K562 (cell line): ENCODE data around the gene ZBTB46. TPM values are rescaled to one million over a fixed set of nuclear protein-coding genes. Genes with fewer than 3 reads are reported as not detected.

Source experiments
- ATAC-seq: fragments of 200-7000 bp; cut with Tn5 transposase; 3 replicates; pipeline ENCODE4 v1.9.1; 2020; ENCODE audit warnings: moderate library complexity
- BruUV-seq: library from RNA; stranded (reverse); fragments of 400-500 nt; replicated peaks from 2 replicates; lab custom pipeline; 2021; lab: Mats Ljungman, UMichigan
- CTCF ChIA-PET: fragments of 300-600 bp; formaldehyde crosslinking; extraction: SDS; loops from one replicate; lab custom pipeline; 2021; ENCODE audit warnings: low intra/inter-chr PET ratio; lab: Yijun Ruan, JAX
- POLR2A ChIA-PET: fragments of 300-600, 350-650 bp; sonication (Branson Sonifier 250); formaldehyde crosslinking; extraction: SDS; loops from one replicate; lab custom pipeline; 2021; ENCODE audit warnings: antibody characterized with exemption, inconsistent platforms; lab: Yijun Ruan, JAX
- DNase-seq, 4 experiments: peaks; one replicate each; pipeline versions ENCODE4 v3.0.0 to v3.0.0-alpha.2; 2011 to 2018; ENCODE audit warnings: low spot score in 3 of 4, mixed read lengths in 3 of 4; ENCODE audit errors: extremely low read depth in 1 of 4
- FAIRE-seq: peaks from 2 replicates; lab custom pipeline; 2011; peaks lifted over from hg19 to GRCh38; lab: Jason Lieb, UNC
- H2AFZ ChIP-seq: 2 replicates; pipeline ENCODE4 v1.6.0; 2011; ENCODE audit warnings: low read depth, low read length, control low read depth, inconsistent platforms
- H3K27ac ChIP-seq: fragments of 200-600 bp; 3 replicates; pipeline ENCODE4 v1.8.0; 2011; ENCODE audit warnings: low read depth, mild to moderate bottlenecking, control low read depth, inconsistent platforms, low read length, moderate library complexity, mixed read lengths; ENCODE audit errors: extremely low read depth
- H3K27me3 ChIP-seq, 2 experiments: fragments of 300-600 bp in 1 of 2; 2 replicates in 1 of 2; 3 replicates in 1 of 2; pipeline versions ENCODE4 v1.6.0 to v1.8.0; 2011; ENCODE audit warnings: inconsistent platforms in 2 of 2, low read length in 2 of 2, mild to moderate bottlenecking in 1 of 2, mixed read lengths in 1 of 2, moderate library complexity in 1 of 2; ENCODE audit not compliant: control insufficient read depth in 2 of 2, insufficient read depth in 2 of 2
- H3K36me3 ChIP-seq: fragments of 300-600 bp; 3 replicates; pipeline ENCODE4 v1.8.0; 2011; ENCODE audit warnings: mild to moderate bottlenecking, low read length, inconsistent platforms; ENCODE audit not compliant: control insufficient read depth, insufficient read depth
- H3K4me1 ChIP-seq, 2 experiments: fragments of 200-600 bp in 1 of 2; replicated peaks in 1 of 2; 2 replicates in 1 of 2; 3 replicates in 1 of 2; pipeline versions ENCODE4 v1.5.1 to v1.8.0; 2011; ENCODE audit warnings: inconsistent platforms in 2 of 2, low read length in 2 of 2, mild to moderate bottlenecking in 1 of 2, mixed read lengths in 1 of 2, moderate library complexity in 1 of 2; ENCODE audit not compliant: control insufficient read depth in 2 of 2, insufficient read depth in 2 of 2
- H3K4me2 ChIP-seq: 2 replicates; pipeline ENCODE4 v1.6.1; 2011; ENCODE audit warnings: low read length, control low read depth, inconsistent platforms, mixed read lengths; ENCODE audit not compliant: insufficient read depth
- H3K4me3 ChIP-seq: fragments of 200-600 bp; sonication (generic), shearing (Covaris generic); 2 replicates; pipeline ENCODE4 v1.5.1; 2016; ENCODE audit warnings: control low read depth, inconsistent platforms
- H3K79me2 ChIP-seq: fragments of 200-600 bp; 3 replicates; pipeline ENCODE4 v1.8.0; 2011; ENCODE audit warnings: low read length, inconsistent platforms; ENCODE audit not compliant: control insufficient read depth, insufficient read depth
- H3K9ac ChIP-seq, 2 experiments: 2 replicates each; pipeline versions ENCODE4 v1.6.0 to v1.6.1; 2011; ENCODE audit warnings: low read depth in 2 of 2, low read length in 2 of 2, control low read depth in 1 of 2, inconsistent platforms in 1 of 2, mild to moderate bottlenecking in 1 of 2, mixed read lengths in 1 of 2; ENCODE audit not compliant: insufficient read depth in 1 of 2
- H3K9me1 ChIP-seq: one replicate; pipeline ENCODE4 v1.6.0; 2011; ENCODE audit warnings: inconsistent platforms, mild to moderate bottlenecking, low read length, moderate library complexity; ENCODE audit not compliant: control insufficient read depth, insufficient read depth
- H3K9me3 ChIP-seq: replicated peaks from 2 replicates; pipeline ENCODE4 v1.5.1; 2011; ENCODE audit warnings: low read depth, low read length, inconsistent platforms; ENCODE audit not compliant: control insufficient read depth, insufficient read depth
- H4K20me1 ChIP-seq: replicated peaks from 2 replicates; pipeline ENCODE4 v1.6.1; 2011; ENCODE audit warnings: low read length, inconsistent platforms, mixed read lengths; ENCODE audit not compliant: control insufficient read depth, insufficient read depth
- DDX20 ChIP-seq: fragments of 450-650 bp; IDR thresholded peaks from 2 replicates; pipeline ENCODE4 v1.6.1; 2016; ENCODE audit warnings: missing genetic modification characterization, low read depth, mild to moderate bottlenecking, missing compliant biosample characterization, moderate library complexity
- POLR2AphosphoS2 ChIP-seq: IDR thresholded peaks from 2 replicates; pipeline ENCODE4 v1.6.1; 2012; ENCODE audit warnings: low read length, improper control_type of control experiment
- POLR2G ChIP-seq: fragments of 200-400 bp; formaldehyde crosslinking; IDR thresholded peaks from 2 replicates; pipeline ENCODE4 v1.6.1; 2017; ENCODE audit warnings: low read depth, mild to moderate bottlenecking, antibody characterized with exemption, low read length, moderate library complexity
- RBFOX2 ChIP-seq: fragments of 200-400 bp; formaldehyde crosslinking; IDR thresholded peaks from 2 replicates; pipeline ENCODE4 v1.6.1; 2017; ENCODE audit warnings: low read depth, mild to moderate bottlenecking, low read length, moderate library complexity
- WGBS: fragments of 100-300 bp; shearing (Covaris generic); methylation state at CpG from one replicate; pipeline ENCODE4 v1.1.6; 2016; ENCODE audit warnings: low coverage, mixed read lengths; ENCODE audit not compliant: insufficient coverage; ENCODE audit errors: missing lambda C conversion rate; 5-methylcytosine and 5-hydroxymethylcytosine counted together
- in situ Hi-C: fragments of 300-500 bp; cut with MboI; formaldehyde crosslinking; loops from 4 replicates; pipeline ENCODE4 v1.15.0; 2018; ENCODE audit warnings: inconsistent platforms, mixed read lengths
- intact Hi-C: fragments of 100-400 bp; cut with micrococcal nuclease; formaldehyde crosslinking; loops from 2 replicates; pipeline ENCODE4 v1.14.2; 2022
- polyA plus RNA-seq, 8 experiments: library from polyadenylated mRNA; depleted of rRNA in 4 of 8; stranded (reverse) in 5 of 8; unstranded in 3 of 8; fragments of >200 nt; fragmentation: Nextera tagmentation in 2 of 8; fragmentation: Illumina TruSeq in 1 of 8; extraction: Ambion mirVana in 2 of 8; extraction: Trizol in 1 of 8; gene quantifications; 2 replicates each; pipeline versions ENCODE4 v1.2.1 to v1.2.3, GENCODE V29; 2011 to 2014; ENCODE audit warnings: inconsistent platforms in 1 of 8, missing spikeins in 1 of 8
- total RNA-seq, 7 experiments: library from RNA; depleted of rRNA in 6 of 7; stranded (reverse); fragments of >200 nt in 6 of 7; fragmentation: Illumina TruSeq in 2 of 7; extraction: Trizol in 2 of 7; gene quantifications; 2 replicates each; pipeline versions ENCODE4 v1.2.1 to v1.2.3, GENCODE V29; 2011 to 2021; ENCODE audit warnings: low replicate concordance in 1 of 7
- TF ChIP-seq, protein P1 (sequence below): fragments of 250-450 bp; sonication (Bioruptor Pico); IDR thresholded peaks from 2 replicates; pipeline ENCODE4 v1.5.0; 2020; ENCODE audit warnings: mild to moderate bottlenecking

The ZBTB46 gene
- total and polyA plus RNA-seq, 9 of the 15 experiments (the other 6 are each of a cell fraction or from before 2014, with no cell fraction given), result 0.29 to 4.1 (median 1.1) TPM

DNA sequence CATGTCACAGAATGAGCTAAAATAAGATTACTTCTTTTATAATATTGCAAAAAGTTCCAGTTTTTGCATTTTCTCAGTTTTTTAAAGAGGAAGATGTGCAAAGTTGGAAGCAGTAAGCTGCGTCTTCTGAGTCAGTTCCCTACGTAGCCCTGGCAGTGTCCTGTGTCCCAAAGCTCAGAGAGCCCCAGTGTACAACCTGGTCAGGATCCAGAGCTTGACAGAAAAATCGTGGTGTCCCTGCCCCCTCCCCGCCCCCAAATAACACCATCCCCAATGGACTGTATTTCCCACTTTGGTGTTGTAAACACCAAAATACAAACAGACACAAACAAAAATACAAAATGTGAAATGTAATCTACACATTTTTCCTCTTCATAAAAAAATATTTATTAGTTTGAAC, 86.9 kb downstream of the ZBTB46 start:
- DNase-seq (no peak), FAIRE-seq (no peak), ATAC-seq (no peak)
- no peak overlapping the region for H3K9ac ChIP-seq
- H3K27me3 ChIP-seq, result no peaks in the 10 kb centered on the region
- H3K4me1 ChIP-seq, result peaks cover 8 to 74% of the 10 kb centered on the region in 2 experiments
- no peaks in the 10 kb centered on the region for H3K9me3 ChIP-seq
- no peak overlapping the region for H2AFZ ChIP-seq
- no TSS peak for BruUV-seq
- H4K20me1 ChIP-seq, result no peaks in the 10 kb centered on the region; the same call in 1 of the 2 replicates
- H3K9me1 ChIP-seq, result no peaks in the 10 kb centered on the region
- no peak overlapping the region for H3K4me2 ChIP-seq
- H3K36me3 ChIP-seq, result peaks cover 31% of the 10 kb centered on the region; the same call in 1 of the 3 replicates
- no peak overlapping the region for H3K4me3 ChIP-seq
- CTCF ChIA-PET, result no interaction called here
- peak overlapping the region; percentile 39; the same call in 1 of the 3 replicates for H3K27ac ChIP-seq
- TF ChIP-seq POLR2AphosphoS2 (0 out of 2 replicates have a peak, but pooled peaks have one; percentile 56), DDX20 (tag) (no peak)
- POLR2A ChIA-PET, result interaction anchor here (0.7 to 2.2 kb wide), 3 partner anchors 11 to 204 kb away, joined by 3 to 7 read pairs (median 4); partner anchors contain the start of genes ARFRP1 and ZGPAT
- peaks cover 16% of the 10 kb centered on the region for H3K79me2 ChIP-seq
- in situ Hi-C loops (no loop called here), intact Hi-C loops (no loop called here)
- 69% methylated on average over 4 of the region's 4 CpGs for WGBS

DNA sequence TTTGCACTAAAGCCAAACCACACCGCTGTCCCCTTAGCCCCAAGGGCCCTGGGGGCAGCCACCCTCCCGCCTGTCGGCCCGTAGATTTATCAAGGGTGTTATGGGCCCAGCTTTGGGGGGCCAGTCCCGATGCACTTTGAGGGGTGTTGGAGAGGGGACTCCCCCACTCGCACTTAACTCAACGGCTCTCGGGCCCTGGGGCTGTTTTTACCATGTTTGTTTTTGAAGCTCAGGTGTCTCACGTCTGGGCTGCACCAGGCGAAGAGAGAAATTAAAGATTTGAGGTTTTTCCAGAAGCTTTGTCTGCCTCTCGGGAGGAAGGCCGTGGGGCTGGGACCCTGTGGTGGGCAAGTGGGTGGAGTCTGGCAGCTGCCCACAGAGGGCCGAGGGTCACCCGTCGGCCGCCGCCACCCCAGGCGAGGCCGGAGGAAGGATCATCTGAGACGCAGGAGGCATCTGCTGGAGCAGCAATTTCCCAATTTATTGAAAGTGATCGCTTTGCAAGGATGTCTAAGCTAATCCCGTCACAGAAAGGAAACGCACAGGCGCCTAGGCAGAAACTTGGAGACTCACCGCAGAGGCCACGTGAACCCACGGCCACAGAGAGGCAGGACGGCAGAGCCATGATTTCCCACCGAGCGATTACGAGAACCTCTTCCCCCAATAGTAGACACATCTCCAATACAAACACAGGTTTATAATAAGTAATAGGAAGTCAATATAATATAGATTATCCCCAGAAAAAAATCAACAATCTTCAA, 87.7 kb downstream of the ZBTB46 start:
- H3K4me1 ChIP-seq, result peaks cover 11 to 79% of the 10 kb centered on the region in 2 experiments
- no TSS peak for BruUV-seq
- CTCF ChIA-PET, result no interaction called here
- DNase-seq (no peak), FAIRE-seq (no peak), ATAC-seq (no peak)
- H3K27me3 ChIP-seq, result no peaks in the 10 kb centered on the region
- H4K20me1 ChIP-seq, result no peaks in the 10 kb centered on the region; the same call in 1 of the 2 replicates
- no peaks in the 10 kb centered on the region for H3K9me3 ChIP-seq
- intact Hi-C loops, result no loop called here
- POLR2A ChIA-PET, result interaction anchor here (0.7 to 2.2 kb wide), 5 partner anchors 12 to 240 kb away, joined by 3 to 7 read pairs (median 4); partner anchors contain the start of genes ARFRP1 and ZGPAT
- no peaks in the 10 kb centered on the region for H3K9me1 ChIP-seq
- TF ChIP-seq RBFOX2 (0 out of 2 replicates have a peak, but pooled peaks have one; percentile 30), POLR2G (peak; percentile 35; the same call in 1 of the 2 replicates)
- TF ChIP-seq, protein P1, sequence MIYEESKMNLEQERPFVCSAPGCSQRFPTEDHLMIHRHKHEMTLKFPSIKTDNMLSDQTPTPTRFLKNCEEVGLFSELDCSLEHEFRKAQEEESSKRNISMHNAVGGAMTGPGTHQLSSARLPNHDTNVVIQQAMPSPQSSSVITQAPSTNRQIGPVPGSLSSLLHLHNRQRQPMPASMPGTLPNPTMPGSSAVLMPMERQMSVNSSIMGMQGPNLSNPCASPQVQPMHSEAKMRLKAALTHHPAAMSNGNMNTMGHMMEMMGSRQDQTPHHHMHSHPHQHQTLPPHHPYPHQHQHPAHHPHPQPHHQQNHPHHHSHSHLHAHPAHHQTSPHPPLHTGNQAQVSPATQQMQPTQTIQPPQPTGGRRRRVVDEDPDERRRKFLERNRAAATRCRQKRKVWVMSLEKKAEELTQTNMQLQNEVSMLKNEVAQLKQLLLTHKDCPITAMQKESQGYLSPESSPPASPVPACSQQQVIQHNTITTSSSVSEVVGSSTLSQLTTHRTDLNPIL (CRISPR knock-in tag), result no peak
- H3K27ac ChIP-seq, result no peak overlapping the region
- no peak overlapping the region for H3K4me2 ChIP-seq
- peaks cover 16% of the 10 kb centered on the region for H3K79me2 ChIP-seq
- peaks cover 33% of the 10 kb centered on the region; the same call in 1 of the 3 replicates for H3K36me3 ChIP-seq
- 93% methylated on average over 25 of the region's 31 CpGs for WGBS
- in situ Hi-C loops, result no loop called here
- no peak overlapping the region for H2AFZ ChIP-seq
- H3K9ac ChIP-seq, result no peak overlapping the region; a peak in 1 of 4 replicates
- H3K4me3 ChIP-seq, result no peak overlapping the region
